Chondrocyte (in vitro differentiated cells): Measurements from ENCODE around the gene MACROD2. TPM values are rescaled to one million over a fixed set of nuclear protein-coding genes. Genes with fewer than 3 reads are reported as not detected.

Experiments
- DNase-seq: peaks from one replicate; pipeline ENCODE4 v3.0.0; 2021; ENCODE audit warnings: mixed read lengths, low spot score
- H3K27ac Mint-ChIP-seq: one replicate; pipeline ENCODE4 v1.8.0; 2021; ENCODE audit warnings: mild to moderate bottlenecking, moderate library complexity, mixed read lengths; ENCODE audit not compliant: unreplicated experiment
- H3K27me3 Mint-ChIP-seq: 2 replicates; pipeline ENCODE4 v1.8.0; 2021; ENCODE audit warnings: low read depth, mixed read lengths
- H3K36me3 Mint-ChIP-seq: 2 replicates; pipeline ENCODE4 v1.8.0; 2021; ENCODE audit warnings: low read depth, mixed read lengths
- H3K4me1 Mint-ChIP-seq: 2 replicates; pipeline ENCODE4 v1.8.0; 2021; ENCODE audit warnings: low read depth, mild to moderate bottlenecking, mixed read lengths
- H3K4me3 Mint-ChIP-seq: one replicate; pipeline ENCODE4 v1.8.0; 2021; ENCODE audit warnings: mild to moderate bottlenecking, moderate library complexity, mixed read lengths; ENCODE audit not compliant: unreplicated experiment
- H3K9me3 Mint-ChIP-seq: 2 replicates; pipeline ENCODE4 v1.8.0; 2021; ENCODE audit warnings: low read depth, mixed read lengths
- CTCF ChIP-seq: fragments of 200-600 bp; sonication (generic); IDR thresholded peaks from 2 replicates; pipeline ENCODE4 v1.5.0; 2021; ENCODE audit warnings: antibody characterized with exemption, mild to moderate bottlenecking, moderate library complexity
- total RNA-seq: library from RNA; stranded (reverse); gene quantifications from 3 replicates; pipeline ENCODE4 v1.2.1, GENCODE V29; 2021

Gene MACROD2
- total RNA-seq, 1 donor from 2014 or later: 3.2 TPM

- Mint-ChIP-seq H3K4me1 (no peaks in the 10 kb centered on the region), H3K27me3 (peaks cover 2% of the 10 kb centered on the region), H3K27ac (no peak overlapping the region), H3K9me3 (no peaks in the 10 kb centered on the region), H3K36me3 (no peaks in the 10 kb centered on the region), H3K4me3 (no peak overlapping the region)
- no peak for TF ChIP-seq CTCF
- DNase-seq: no peak
Measured at GRCh38 chr20:15507151-15507550, 1511.8 kb downstream of the MACROD2 start.

GRCh38 chr20:15511551-15511950, 1516.2 kb downstream of the MACROD2 start:
- no peak for DNase-seq
- no peak overlapping the region for H3K4me3 Mint-ChIP-seq
- no peaks in the 10 kb centered on the region for H3K9me3 Mint-ChIP-seq
- no peaks in the 10 kb centered on the region for H3K27me3 Mint-ChIP-seq
- H3K27ac Mint-ChIP-seq: no peak overlapping the region
- TF ChIP-seq CTCF: no peak
- peaks cover 3% of the 10 kb centered on the region for H3K4me1 Mint-ChIP-seq
- H3K36me3 Mint-ChIP-seq: no peaks in the 10 kb centered on the region

GRCh38 chr20:15512916-15513315, 1517.6 kb downstream of the MACROD2 start:
- Mint-ChIP-seq H3K9me3 (peaks cover 4% of the 10 kb centered on the region), H3K4me3 (no peak overlapping the region), H3K27me3 (no peaks in the 10 kb centered on the region), H3K27ac (no peak overlapping the region), H3K36me3 (no peaks in the 10 kb centered on the region), H3K4me1 (peaks cover 3% of the 10 kb centered on the region)
- TF ChIP-seq CTCF: no peak
- DNase-seq: no peak

DNA sequence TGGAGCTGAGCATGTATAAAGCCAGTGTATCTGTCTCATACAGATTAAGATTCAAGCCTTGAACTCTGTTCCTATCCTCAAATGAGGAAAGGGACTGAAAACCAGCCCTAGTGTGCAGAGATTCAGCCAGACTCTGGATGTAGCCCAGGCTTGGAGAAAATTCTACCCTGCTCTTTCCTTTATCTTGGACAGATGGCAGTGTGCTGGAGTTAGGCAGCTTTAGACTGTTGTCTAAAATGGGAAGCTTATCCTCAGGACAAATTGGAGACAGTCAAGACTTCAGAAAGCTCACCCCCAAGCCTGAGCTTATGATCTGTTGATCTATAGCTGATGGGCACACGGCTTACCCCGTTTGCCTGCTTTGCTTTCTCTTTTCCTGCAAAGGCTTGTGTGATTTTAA, 1520.4 kb downstream of the MACROD2 start:
- peaks cover 3% of the 10 kb centered on the region for H3K4me1 Mint-ChIP-seq
- H3K36me3 Mint-ChIP-seq: no peaks in the 10 kb centered on the region
- H3K27ac Mint-ChIP-seq: no peak overlapping the region
- DNase-seq: no peak
- peaks cover 4% of the 10 kb centered on the region for H3K9me3 Mint-ChIP-seq
- TF ChIP-seq CTCF: peak; percentile 34
- H3K4me3 Mint-ChIP-seq: no peak overlapping the region
- H3K27me3 Mint-ChIP-seq: no peaks in the 10 kb centered on the region

GRCh38 chr20:15520930-15521524, 1525.7 kb downstream of the MACROD2 start:
- DNase-seq: no peak
- Mint-ChIP-seq H3K36me3 (no peaks in the 10 kb centered on the region), H3K27ac (no peak overlapping the region), H3K27me3 (no peaks in the 10 kb centered on the region), H3K4me3 (no peak overlapping the region), H3K4me1 (peaks cover 1% of the 10 kb centered on the region), H3K9me3 (peaks cover 4% of the 10 kb centered on the region)
- TF ChIP-seq CTCF: no peak
